Stimulated activated CD8-positive, alpha-beta memory T cell treated with anti-CD3 and anti-CD28 coated beads, Interleukin-15, amount 100 ng/mL, for 4 hours (primary cell): Measurements from ENCODE around the gene PDCD6IP.
"Not testable (repeated sequence)": the region's sequence is repeated elsewhere in the genome, so short reads cannot be mapped to it uniquely, and the experiment has no call there.

ENCODE experiments used
- DNase-seq, 2 donors: peaks; one replicate each; pipeline ENCODE4 v3.0.0-alpha.2; 2020; ENCODE audit warnings: low read depth in 2 of 2

Gene PDCD6IP

DNA sequence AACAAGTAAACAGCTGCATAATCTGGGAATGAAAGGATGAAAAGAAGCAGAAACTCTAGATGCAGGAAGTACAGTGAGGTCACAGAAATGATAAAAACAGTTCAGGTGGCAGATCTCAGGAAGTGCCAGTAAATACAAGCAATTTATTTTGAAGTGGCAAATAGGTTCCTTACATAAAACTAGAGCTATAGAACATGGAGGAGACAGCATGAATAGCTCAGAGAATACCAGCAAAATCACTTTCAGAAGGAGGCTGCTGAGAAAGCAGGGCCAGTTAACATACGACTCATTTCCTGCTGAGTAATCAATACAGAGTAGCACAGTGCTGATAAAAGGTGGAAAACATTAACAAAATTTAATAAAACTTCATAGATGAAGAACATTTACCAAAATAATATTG is 57.0 kb downstream of the PDCD6IP start:
- not testable (repeated sequence) for DNase-seq

DNA sequence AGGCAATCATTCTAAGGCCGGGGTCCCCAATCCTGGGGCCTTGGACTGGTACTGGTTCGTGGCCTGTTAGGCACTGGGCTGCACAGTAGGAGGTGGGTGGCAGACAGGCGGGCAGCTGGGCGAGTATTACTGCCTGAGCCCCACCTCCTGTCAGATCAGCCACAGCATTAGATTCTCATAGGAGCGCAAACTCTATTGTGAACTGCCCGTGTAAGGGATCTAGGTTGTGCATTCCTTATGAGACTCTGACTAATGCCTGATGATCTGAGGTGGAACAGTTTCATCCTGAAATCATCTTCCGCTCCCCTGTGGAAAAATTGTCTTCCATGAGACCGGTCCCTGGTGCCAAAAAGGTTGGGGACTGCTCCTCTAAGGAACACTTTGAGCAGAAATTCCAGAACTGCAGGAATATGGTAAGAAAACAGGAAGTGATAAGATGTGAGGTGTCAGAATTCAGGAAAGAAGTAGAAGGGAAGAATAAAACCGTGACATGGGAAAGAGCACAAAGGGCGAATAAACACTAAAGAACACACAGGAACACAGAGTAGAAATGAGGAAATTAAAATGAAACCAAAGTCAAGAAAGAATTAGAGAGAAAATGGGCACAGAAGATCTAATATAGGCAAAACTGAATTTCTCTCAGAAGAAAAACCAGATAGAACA is 57.6 kb downstream of the PDCD6IP start:
- DNase-seq: no peak

DNA sequence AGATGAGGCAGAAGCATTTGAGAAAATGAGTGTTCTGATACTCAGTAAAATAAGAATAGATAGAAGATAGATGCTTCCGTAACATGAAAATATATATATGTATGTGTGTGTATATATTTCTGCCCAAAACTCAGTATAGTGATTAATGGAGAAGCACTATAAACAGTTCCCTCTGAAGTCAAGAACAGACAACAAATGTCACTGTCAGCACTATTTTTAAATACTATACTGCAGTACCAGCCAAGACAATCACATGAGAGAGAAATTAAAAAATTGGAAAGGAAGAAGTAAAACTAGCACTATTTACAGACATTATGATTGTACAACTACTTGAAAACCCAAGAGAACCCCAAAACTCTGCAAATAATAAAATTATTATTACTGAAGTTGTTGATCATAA is 59.3 kb downstream of the PDCD6IP start:
- not testable (repeated sequence) for DNase-seq

DNA sequence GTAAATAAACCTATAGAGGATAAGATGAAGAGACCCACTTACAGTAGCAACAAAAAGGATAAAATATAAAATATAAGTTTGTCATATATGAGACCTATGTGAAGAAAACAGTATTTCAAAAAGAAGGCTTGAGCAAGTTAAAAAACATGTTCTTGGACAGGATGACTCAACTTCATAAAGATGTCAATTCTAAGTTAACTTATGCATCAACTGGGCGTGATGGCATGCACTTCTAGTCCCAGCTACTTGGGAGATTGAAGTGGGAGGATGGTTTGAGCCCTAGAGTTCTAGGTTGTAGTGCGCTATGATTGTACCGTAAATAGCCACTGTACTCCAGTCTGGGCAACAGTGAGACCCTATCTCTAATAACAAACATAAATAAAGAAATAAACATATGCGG is 59.7 kb downstream of the PDCD6IP start:
- no peak for DNase-seq

DNA sequence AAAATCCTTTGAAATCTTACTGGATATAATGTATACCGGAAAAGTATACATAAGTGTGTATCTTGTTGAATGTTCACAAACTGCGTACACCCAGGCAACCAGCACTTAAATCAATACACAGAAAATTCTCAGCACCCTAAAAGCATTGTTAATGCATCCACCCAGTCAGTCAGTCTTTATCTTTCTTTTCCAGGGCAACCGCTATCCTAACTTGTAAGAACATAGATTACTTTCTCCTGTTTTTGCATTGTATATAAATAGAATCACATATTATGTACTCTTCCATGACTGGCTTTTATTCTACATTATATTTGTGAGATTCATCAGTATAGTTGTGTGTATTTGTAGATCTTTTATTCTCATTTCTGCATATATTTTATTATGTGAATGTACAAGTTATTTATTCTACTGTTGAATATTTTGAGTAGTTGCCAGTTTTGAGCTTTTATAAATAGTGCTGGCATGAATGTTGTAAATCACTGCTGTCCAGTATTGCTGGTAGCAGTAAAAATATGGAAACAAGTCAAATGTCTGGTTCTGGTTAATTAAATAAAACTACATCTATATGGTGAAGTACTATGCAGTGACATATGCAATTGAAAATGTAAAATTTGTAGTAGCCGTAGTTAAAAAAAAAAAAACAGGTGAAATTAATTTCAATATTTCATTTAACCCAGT is 62.1 kb downstream of the PDCD6IP start:
- no peak for DNase-seq

DNA sequence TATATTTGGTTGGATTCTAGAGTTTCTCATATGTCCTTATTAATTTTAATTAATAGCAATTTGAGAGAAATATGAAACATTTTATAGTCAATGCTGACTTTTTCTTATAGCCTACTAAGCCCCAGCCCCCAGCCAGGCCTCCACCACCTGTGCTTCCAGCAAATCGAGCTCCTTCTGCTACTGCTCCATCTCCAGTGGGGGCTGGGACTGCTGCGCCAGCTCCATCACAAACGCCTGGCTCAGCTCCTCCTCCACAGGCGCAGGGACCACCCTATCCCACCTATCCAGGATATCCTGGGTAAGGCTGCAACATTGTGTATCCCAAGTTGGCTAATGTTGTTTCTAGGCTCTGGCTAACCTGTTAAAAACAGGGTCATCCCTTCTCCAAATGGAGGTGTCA is 66.7 kb downstream of the PDCD6IP start:
- DNase-seq: no peak

DNA sequence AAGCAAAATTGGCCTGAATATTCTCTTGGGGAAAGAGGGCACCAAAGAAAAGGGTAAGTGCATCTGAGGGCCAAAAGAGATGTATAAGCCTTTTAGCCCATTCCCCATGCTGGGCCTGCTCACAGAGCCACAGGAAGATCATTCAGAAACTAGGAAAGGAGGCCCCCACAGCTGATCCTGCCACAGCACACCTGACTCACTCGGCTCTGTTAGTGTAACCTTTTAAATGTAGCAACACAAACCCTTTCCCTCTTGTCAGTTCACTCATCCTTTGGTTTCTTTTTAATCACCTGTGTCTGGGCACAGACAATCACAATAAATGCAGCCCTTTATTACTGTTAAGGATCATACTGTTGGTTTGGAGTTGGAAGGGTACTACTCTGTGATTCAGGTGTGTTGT is 69.9 kb downstream of the PDCD6IP start:
- DNase-seq: no peak

DNA sequence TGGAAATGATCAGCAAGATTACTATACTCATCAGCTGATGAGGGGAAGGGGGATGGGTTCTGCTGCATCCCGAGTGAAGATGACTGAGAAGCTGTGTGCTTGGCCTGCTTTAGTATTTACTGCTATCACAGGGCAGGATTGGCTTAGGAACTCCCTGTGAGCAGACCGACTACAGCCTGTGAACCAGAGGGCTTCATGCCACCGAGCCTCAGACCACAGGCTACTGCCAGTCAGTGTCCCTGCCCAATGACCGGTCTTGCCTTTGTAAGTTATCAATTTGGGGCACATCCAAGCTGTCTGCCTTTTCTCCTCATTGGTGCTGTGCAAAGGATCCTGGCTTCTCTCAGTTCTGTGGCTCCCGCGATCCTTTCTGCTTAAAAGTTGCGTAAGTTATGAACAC is 71.5 kb downstream of the PDCD6IP start:
- no peak for DNase-seq

DNA sequence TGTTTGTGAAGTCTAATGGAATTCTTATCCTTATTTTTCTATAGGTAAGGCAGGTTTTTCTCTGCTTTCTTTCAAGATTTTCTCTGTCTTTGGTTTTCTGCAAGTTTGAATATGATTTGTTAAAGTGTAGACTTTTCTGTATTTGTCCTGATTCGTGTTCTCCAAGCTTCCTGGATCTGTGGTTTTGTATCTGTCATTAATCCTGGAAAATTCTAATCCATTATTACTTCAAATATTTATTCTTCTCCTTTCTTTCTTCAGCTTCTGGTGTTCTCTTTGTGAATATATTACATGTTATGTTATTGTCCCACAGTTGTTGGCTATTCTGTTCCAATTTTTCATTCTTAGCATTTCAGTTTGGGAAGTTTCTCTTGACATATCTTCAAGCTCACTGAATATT is 76.4 kb downstream of the PDCD6IP start:
- no peak for DNase-seq

GRCh38 chr3:33875680-33876079 is 77.2 kb downstream of the PDCD6IP start:
- no peak for DNase-seq

DNA sequence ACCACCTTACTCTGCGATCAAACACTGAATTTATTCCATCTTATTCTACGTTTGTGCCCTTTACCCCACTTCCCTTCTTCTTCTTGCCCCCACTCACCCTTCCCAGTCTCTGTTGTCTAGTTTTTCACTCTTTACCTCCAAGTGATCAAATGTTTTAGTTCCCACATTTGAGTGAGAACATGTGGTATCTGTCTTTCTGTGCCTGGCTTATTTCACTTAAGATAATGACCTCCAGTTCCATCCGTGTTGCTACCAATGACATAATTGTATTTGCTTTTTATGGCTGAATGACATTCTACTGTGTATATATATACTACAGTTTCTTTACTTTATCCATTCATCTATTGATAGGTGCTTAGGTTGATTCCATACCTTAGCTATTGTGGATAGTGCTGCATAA is 78.8 kb downstream of the PDCD6IP start:
- no peak for DNase-seq

DNA sequence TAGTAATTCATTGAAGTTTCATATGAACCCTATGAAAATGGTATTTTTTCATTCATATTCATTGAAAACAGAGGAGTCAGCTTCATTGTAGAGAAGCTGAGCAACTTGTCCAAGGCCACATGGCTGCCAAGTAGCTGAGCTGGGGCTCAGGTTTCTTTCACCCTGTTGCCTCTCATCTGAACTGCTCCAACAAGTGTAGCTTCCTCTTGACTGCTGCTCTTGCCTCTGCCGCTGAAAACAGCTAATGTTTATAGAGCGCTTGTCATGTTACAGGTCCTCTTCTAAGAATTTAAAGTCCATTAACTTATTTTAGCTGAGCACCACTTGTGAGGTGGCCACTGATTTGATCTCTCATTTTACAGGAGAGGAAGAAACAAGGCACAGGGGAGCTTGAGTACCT is 81.1 kb downstream of the PDCD6IP start:
- no peak for DNase-seq

DNA sequence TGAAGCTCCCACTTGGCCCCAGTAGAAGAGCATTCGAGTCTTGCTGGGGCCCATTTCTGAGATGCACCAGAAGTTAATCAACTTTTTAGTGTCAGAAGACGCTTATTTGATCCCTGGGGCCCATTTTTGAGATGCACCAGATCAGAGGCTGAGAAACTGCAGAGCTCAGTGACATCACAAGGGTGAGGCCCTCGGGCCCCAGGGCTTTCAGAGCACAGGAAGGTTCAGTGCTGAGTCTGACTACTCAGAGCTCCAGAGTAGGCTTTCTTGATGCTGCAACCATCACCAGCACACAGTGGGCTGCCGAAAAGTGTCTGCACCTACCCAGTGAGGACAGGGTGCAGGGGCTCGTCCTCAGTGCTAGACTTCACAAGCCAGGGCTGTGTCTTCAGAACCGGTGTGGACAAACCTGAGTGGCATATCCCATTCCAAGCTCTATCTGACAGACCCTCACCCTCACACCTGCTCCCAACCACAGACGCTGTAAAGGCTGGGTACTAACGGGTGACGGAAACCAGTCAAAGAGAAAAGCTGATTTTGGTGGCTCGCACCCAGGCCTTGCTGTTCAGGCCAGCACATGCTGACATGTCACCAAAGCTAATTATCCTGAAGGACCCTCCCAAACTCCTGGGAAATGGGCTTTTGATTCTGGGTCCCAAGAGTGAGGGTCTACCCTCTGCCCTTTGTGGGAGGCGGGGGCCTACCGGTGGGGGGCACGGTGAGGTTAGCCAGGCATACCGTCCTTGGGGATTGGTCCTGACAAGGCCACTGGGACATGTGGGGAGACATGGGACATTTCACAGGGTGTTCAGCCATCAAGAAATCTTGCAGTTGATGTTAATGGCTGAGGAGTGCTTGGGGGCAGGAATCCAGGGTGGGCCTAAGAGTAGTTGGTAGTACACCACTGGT is 83.0 kb downstream of the PDCD6IP start:
- DNase-seq: no peak

DNA sequence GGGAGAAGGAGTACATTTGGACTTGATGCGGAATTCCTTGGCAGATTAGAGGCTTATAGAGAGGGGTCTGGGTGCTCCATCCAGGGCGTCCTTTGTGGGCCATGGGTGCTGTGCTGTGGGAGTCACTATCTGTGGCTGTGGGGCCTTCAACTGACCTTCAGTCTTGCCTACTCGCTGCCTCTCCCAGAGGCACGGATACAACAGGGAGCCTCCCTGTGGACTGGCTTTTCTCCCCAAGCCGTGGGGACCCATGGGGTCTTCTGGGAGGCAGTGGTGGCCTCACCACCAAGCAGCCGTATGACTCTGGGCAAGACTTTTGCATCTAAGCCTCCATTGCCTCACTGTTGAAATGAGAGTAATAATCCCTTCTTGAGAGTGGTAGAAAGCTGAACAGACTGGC is 83.9 kb downstream of the PDCD6IP start:
- no peak for DNase-seq

- DNase-seq: no peak
Measured at GRCh38 chr3:33883538-33883950, 85.1 kb downstream of the PDCD6IP start.

GRCh38 chr3:33883951-33884561 is 85.6 kb downstream of the PDCD6IP start:
- no peak for DNase-seq

DNA sequence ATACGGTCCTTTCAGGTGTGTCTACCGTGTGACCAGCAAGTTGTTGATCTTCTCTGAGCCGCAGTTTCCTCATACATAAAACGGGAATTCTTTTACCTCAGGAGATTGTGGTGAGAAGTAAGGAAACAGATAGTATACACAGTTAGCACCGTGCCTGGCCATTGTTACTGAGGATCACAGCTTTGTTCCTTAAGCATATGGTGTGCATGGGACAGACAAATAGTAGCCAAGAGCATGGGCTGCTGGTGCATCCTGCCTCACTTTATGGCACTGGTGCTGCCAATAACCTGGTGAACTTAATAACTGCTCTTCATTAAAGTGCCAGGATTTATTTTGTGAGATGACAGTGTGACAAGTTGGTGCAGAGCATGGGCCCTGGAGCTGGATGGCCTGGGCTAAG is 86.3 kb downstream of the PDCD6IP start:
- no peak for DNase-seq

DNA sequence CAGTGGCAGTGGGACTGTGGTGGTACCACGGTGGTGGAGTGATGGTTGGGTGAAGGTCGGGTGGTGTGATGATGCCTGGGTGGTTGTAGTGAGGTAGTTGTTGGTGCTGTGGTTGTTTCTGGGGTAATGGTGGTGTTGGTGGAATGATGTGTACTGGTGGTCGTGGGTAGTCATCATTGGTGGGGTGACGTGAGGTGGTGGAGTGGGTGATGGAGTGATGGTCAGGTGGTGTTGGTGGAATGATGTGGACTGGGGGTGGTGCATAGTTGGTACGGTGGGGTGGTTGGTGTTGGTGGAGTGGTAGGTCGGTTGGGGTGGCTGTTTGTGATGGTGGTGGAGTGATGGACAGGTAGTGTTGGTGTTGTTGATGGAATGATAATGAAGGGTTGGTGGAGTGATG is 87.1 kb downstream of the PDCD6IP start:
- DNase-seq: no peak

DNA sequence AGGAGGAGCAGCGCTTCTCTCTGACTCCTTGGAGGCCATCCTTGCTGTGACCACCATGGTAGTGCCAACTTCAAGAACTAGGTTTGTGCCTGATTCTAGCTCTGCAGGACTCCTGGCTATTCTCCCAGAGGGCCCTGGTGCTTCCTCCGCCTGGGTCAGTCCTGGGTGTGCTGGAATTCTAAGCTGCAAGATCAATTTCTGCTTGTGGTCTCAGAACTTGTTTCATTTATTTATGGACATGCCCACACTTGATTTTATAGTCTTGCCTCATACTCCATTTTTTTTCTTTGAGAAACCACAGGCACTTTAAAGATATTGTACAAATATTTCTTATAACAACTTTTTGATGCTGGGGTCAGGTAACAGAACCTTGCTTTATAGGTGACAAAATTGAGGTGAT is 87.6 kb downstream of the PDCD6IP start:
- no peak for DNase-seq

DNA sequence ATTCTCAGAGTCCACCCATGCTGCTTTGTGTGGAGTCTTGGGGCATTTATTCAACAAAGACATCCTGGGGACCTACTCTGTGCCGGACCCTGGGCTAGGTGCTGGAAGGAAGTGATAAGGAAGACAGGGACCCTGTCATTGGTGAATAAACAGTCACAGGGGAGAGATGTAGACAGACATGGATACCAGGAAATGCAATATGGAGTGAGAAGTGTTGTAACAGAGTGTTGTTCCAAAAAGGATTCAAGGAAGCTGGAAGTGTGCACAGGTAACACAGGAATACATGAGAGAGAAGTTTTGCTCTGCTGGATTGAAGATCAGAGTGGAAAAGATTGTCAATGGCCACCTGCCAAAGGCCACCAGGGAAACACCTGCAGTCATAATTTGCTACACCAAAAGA is 89.0 kb downstream of the PDCD6IP start:
- DNase-seq: no peak

GRCh38 chr3:33889394-33890039 is 91.1 kb downstream of the PDCD6IP start:
- no peak for DNase-seq

DNA sequence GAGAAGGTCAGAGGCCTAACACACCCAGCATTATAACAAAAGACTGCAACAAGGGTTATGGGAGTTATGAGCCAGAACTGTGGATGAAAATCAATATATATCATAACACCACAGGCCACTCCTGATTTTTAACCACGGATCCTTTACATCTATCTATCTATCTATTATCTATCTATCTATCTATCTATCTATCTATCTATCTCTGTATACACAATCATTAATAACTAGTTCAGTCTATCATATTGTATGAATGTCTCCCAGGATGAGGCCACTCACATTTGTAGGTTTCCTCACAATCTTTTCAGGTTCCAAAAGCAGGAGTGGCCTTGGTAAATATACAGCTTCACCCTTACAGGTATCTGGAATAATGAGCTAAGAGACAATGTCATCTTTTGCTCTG is 94.2 kb downstream of the PDCD6IP start:
- no peak for DNase-seq
